ENCODE data around the gene CRELD1.

Gene CRELD1

DNA sequence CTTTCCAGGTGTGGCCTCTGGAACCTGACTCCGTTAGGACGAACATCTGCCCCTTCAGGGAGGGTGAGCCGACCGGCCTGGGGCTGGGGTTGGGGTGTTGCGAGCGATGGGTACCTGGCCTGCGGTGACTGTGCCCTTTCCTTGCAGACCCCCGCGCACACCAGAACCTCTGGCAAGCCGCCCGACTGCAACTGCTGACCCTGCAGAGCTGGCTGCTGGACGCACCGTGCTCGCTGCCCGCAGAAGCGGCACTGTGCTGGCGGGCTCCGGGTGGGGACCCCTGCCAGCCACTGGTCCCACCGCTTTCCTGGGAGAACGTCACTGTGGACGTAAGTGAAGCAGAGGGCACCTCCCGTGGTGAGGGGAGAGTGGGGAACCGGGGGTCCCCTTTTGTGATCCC lies 5.5 kb upstream of the CRELD1 start:
- no peak for TF ChIP-seq CTCF (IDR thresholded peaks at IDR 0.05; ENCODE audit: borderline replicate concordance, insufficient read depth, low read depth, low read length)
- H3K4me3 ChIP-seq (ENCODE audit: low read depth, low read length), result no peak overlapping the region

- 0 out of 2 replicates have a peak, but pooled peaks have one; percentile 9 for TF ChIP-seq CTCF (IDR thresholded peaks at IDR 0.05; ENCODE audit: borderline replicate concordance, insufficient read depth, low read depth, low read length)
These were observed 2.7 kb upstream of the CRELD1 start for GRCh38 chr3:9930804-9931418.

GRCh38 chr3:9932535-9932842 lies 1.1 kb upstream of the CRELD1 start:
- H3K4me3 ChIP-seq (ENCODE audit: low read depth, low read length), result peak overlapping the region; percentile 84
- TF ChIP-seq CTCF (IDR thresholded peaks at IDR 0.05; ENCODE audit: borderline replicate concordance, insufficient read depth, low read depth, low read length), result no peak

More at GRCh38 chr3:9930804-9931418, 2.7 kb upstream of the CRELD1 start:
- H3K4me3 ChIP-seq (ENCODE audit: low read depth, low read length), result no peak overlapping the region

DNA sequence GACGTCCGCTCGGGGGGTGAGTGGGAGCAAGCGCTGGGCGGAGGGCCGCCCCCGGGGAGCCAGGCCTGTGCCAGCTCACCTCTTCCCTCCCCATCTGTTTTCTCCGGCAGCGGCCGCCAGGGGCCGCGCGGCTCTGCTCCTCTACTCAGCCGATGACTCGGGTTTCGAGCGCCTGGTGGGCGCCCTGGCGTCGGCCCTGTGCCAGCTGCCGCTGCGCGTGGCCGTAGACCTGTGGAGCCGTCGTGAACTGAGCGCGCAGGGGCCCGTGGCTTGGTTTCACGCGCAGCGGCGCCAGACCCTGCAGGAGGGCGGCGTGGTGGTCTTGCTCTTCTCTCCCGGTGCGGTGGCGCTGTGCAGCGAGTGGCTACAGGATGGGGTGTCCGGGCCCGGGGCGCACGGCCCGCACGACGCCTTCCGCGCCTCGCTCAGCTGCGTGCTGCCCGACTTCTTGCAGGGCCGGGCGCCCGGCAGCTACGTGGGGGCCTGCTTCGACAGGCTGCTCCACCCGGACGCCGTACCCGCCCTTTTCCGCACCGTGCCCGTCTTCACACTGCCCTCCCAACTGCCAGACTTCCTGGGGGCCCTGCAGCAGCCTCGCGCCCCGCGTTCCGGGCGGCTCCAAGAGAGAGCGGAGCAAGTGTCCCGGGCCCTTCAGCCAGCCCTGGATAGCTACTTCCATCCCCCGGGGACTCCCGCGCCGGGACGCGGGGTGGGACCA lies 632 bp upstream of the CRELD1 start:
- TF ChIP-seq CTCF (IDR thresholded peaks at IDR 0.05; ENCODE audit: borderline replicate concordance, insufficient read depth, low read depth, low read length), result peak; percentile 86
- peak overlapping the region; percentile 84 for H3K4me3 ChIP-seq (ENCODE audit: low read depth, low read length)

- H3K4me3 ChIP-seq (ENCODE audit: low read depth, low read length), result peak overlapping the region; percentile 84
- TF ChIP-seq CTCF (IDR thresholded peaks at IDR 0.05; ENCODE audit: borderline replicate concordance, insufficient read depth, low read depth, low read length), result peak; percentile 29; the same call in 1 of the 2 replicates
These were observed 594 bp downstream of the CRELD1 start for GRCh38 chr3:9934235-9934621.

DNA sequence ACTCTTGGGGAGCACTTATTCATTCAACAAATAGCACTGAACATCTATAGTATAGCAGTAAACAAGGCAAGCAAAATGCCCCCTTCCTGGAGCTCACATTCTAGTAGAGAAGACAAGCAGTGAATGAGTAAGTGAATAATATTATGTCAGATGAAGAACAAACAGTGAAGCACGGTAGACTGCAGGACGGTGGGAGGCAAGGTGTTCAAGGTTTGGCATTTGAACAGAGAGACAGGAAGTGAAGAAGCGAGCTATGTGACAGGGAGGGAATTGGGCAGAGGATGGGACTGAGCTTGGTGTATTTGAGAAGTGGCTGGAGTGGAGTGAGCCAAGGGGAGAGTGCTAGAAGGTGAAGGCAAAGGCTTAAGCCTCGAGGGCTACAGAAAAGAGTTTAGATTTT lies 1.4 kb downstream of the CRELD1 start:
- TF ChIP-seq CTCF (IDR thresholded peaks at IDR 0.05; ENCODE audit: borderline replicate concordance, insufficient read depth, low read depth, low read length), result no peak
- H3K4me3 ChIP-seq (ENCODE audit: low read depth, low read length), result no peak overlapping the region

- H3K4me3 ChIP-seq (ENCODE audit: low read depth, low read length), result no peak overlapping the region
These were observed 2.4 kb downstream of the CRELD1 start for GRCh38 chr3:9935966-9936510.

More at GRCh38 chr3:9935966-9936510, 2.4 kb downstream of the CRELD1 start:
- no peak for TF ChIP-seq CTCF (IDR thresholded peaks at IDR 0.05; ENCODE audit: borderline replicate concordance, insufficient read depth, low read depth, low read length)
